NCI-H226 (cell line): ENCODE measurements around the gene HS6ST2.

Experiments used
- DNase-seq: peaks from one replicate; pipeline ENCODE4 v3.0.0-alpha.2; 2015

HS6ST2 gene

GRCh38 chrX:132737743-132738142, 220.7 kb downstream of the HS6ST2 start:
- DNase-seq, result no peak

GRCh38 chrX:132732236-132732635, 226.2 kb downstream of the HS6ST2 start:
- DNase-seq, result no peak

- DNase-seq, result no peak
Observed at GRCh38 chrX:132730726-132731125, 227.7 kb downstream of the HS6ST2 start.

- DNase-seq, result no peak
Observed at GRCh38 chrX:132730266-132730665, 228.2 kb downstream of the HS6ST2 start.

- no peak for DNase-seq
Observed at GRCh38 chrX:132728296-132728695, 230.1 kb downstream of the HS6ST2 start.

GRCh38 chrX:132718431-132718958, 239.9 kb downstream of the HS6ST2 start:
- no peak for DNase-seq

- DNase-seq, result no peak
Observed at GRCh38 chrX:132716006-132716405, 242.4 kb downstream of the HS6ST2 start.

GRCh38 chrX:132714913-132715312, 243.5 kb downstream of the HS6ST2 start:
- DNase-seq, result no peak

- no peak for DNase-seq
Observed at GRCh38 chrX:132712350-132712749, 246.1 kb downstream of the HS6ST2 start.

GRCh38 chrX:132710656-132711155, 247.7 kb downstream of the HS6ST2 start:
- no peak for DNase-seq

GRCh38 chrX:132708529-132708928, 249.9 kb downstream of the HS6ST2 start:
- no peak for DNase-seq

GRCh38 chrX:132704769-132705168, 253.7 kb downstream of the HS6ST2 start:
- no peak for DNase-seq

GRCh38 chrX:132694382-132694781, 264.0 kb downstream of the HS6ST2 start:
- no peak for DNase-seq

- no peak for DNase-seq
Observed at GRCh38 chrX:132692526-132692925, 265.9 kb downstream of the HS6ST2 start.

GRCh38 chrX:132692066-132692465, 266.4 kb downstream of the HS6ST2 start:
- no peak for DNase-seq

GRCh38 chrX:132689612-132690563, 268.5 kb downstream of the HS6ST2 start:
- no peak for DNase-seq

- no peak for DNase-seq
Observed at GRCh38 chrX:132685276-132685675, 273.2 kb downstream of the HS6ST2 start.

- DNase-seq, result no peak
Observed at GRCh38 chrX:132677233-132677716, 281.2 kb downstream of the HS6ST2 start.

- no peak for DNase-seq
Observed at GRCh38 chrX:132676561-132677186, 281.8 kb downstream of the HS6ST2 start.

- DNase-seq, result no peak
Observed at GRCh38 chrX:132676102-132676501, 282.3 kb downstream of the HS6ST2 start.

GRCh38 chrX:132673331-132673730, 285.1 kb downstream of the HS6ST2 start:
- DNase-seq, result no peak

GRCh38 chrX:132671229-132671641, 287.2 kb downstream of the HS6ST2 start:
- no peak for DNase-seq

- DNase-seq, result no peak
Observed at GRCh38 chrX:132669142-132669541, 289.3 kb downstream of the HS6ST2 start.

GRCh38 chrX:132668178-132668577, 290.3 kb downstream of the HS6ST2 start:
- DNase-seq, result no peak
